Measurements from ENCODE around the gene GET3. TPM values are rescaled to one million over a fixed set of nuclear protein-coding genes. Genes with fewer than 3 reads are reported as not detected.
A peak's percentile ranks its signal among the peaks of the same experiment; 100 is the strongest.
"Not testable (repeated sequence)": the region's sequence is repeated elsewhere in the genome, so short reads cannot be mapped to it uniquely, and the experiment has no call there.

The GET3 gene
- total RNA-seq, 1 donor from 2014 or later: 86.6 TPM

DNA sequence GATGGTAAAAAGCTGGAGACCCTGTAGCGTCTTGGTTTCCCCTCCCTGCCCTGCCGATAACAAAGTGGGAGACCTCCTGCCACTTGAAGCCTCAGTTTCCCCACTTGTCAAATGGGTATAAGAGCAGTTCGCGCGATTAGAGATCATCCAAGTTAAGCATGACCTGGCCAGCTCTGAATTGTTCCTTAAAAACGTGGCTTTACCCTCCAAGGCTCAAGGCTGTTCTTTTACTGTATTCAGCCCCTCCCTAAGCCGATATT is 14.0 kb upstream of the GET3 start:
- no peak for DNase-seq (ENCODE audit: low read depth)
- no peak for TF ChIP-seq CTCF (conservative IDR thresholded peaks at IDR 0.05; ENCODE audit: low read depth, low read length)
- H3K4me3 ChIP-seq (ENCODE audit: low read depth, low read length): peak overlapping the region; percentile 87

GRCh38 chr19:12723641-12724426 is 13.5 kb upstream of the GET3 start, which contains the start of gene TNPO2:
Gene TNPO2, minus strand, starts transcription at chr19:12723932. Its CDS starts 2,955 bp downstream, at chr19:12720977.
- no peak for DNase-seq (ENCODE audit: low read depth)
- H3K4me3 ChIP-seq (ENCODE audit: low read depth, low read length): peak within 1 kb of the TSS; percentile 87
- TF ChIP-seq CTCF (conservative IDR thresholded peaks at IDR 0.05; ENCODE audit: low read depth, low read length): no peak

DNA sequence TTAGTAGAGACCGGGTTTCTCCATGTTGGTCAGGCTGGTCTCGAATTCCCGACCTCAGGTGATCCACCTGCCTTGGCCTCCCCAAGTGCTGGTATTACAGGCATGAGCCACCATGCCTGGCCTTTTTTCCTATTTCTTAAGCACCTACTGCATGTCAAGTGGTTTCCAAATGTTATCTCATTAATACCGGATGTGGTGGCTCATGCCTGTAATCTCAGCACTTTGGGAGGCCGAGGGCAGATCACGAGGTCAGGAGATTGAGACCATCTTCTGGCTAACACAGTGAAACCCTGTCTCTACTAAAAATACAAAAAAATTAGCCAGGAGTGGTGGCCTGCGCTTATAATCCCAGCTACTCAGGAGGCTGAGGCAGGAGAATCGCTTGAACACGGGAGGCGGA is 11.7 kb upstream of the GET3 start:
- not testable (repeated sequence) for H3K4me3 ChIP-seq (ENCODE audit: low read depth, low read length); DNase-seq (ENCODE audit: low read depth)

GRCh38 chr19:12726988-12727316 is 10.3 kb upstream of the GET3 start:
- no peak for DNase-seq (ENCODE audit: low read depth)
- TF ChIP-seq CTCF (conservative IDR thresholded peaks at IDR 0.05; ENCODE audit: low read depth, low read length): no peak
- H3K4me3 ChIP-seq (ENCODE audit: low read depth, low read length): no peak overlapping the region

GRCh38 chr19:12727745-12728433 is 9.4 kb upstream of the GET3 start:
- no peak for TF ChIP-seq CTCF (conservative IDR thresholded peaks at IDR 0.05; ENCODE audit: low read depth, low read length)
- H3K4me3 ChIP-seq (ENCODE audit: low read depth, low read length): no peak overlapping the region
- no peak for DNase-seq (ENCODE audit: low read depth)

- no peak for TF ChIP-seq CTCF (conservative IDR thresholded peaks at IDR 0.05; ENCODE audit: low read depth, low read length)
- DNase-seq (ENCODE audit: low read depth): no peak
- H3K4me3 ChIP-seq (ENCODE audit: low read depth, low read length): no peak overlapping the region
These were observed 7.2 kb upstream of the GET3 start for GRCh38 chr19:12730064-12730463.

- no peak overlapping the region for H3K4me3 ChIP-seq (ENCODE audit: low read depth, low read length)
- no peak for TF ChIP-seq CTCF (conservative IDR thresholded peaks at IDR 0.05; ENCODE audit: low read depth, low read length)
These were observed 6.0 kb upstream of the GET3 start for GRCh38 chr19:12731337-12731736.

More at GRCh38 chr19:12731337-12731736, 6.0 kb upstream of the GET3 start:
- no peak for DNase-seq (ENCODE audit: low read depth)

Measured in epithelial cell of proximal tubule (primary cell).